ENCODE results near the gene SPPL2B. TPM values are rescaled to one million over a fixed set of nuclear protein-coding genes. Genes with fewer than 3 reads are reported as not detected.

The SPPL2B gene
- polyA plus RNA-seq, 1 donor from 2014 or later: 68.7 TPM

- TF ChIP-seq EZH2 (IDR thresholded peaks at IDR 0.05; ENCODE audit: borderline replicate concordance, insufficient read depth, low read length, poor library complexity, severe bottlenecking) (no peak), EP300 (conservative IDR thresholded peaks at IDR 0.05; ENCODE audit: poor library complexity, severe bottlenecking) (no peak), POLR2AphosphoS5 (IDR thresholded peaks at IDR 0.05) (no peak), MXI1 (conservative IDR thresholded peaks at IDR 0.05; ENCODE audit: poor library complexity, severe bottlenecking) (no peak), REST (IDR thresholded peaks at IDR 0.05; ENCODE audit: borderline replicate concordance) (no peak), RAD21 (conservative IDR thresholded peaks at IDR 0.05) (no peak), SMC3 (conservative IDR thresholded peaks at IDR 0.05; ENCODE audit: poor library complexity) (no peak), TAF1 (IDR thresholded peaks at IDR 0.05; ENCODE audit: low read depth) (no peak)
- TF ChIP-seq, protein P1, sequence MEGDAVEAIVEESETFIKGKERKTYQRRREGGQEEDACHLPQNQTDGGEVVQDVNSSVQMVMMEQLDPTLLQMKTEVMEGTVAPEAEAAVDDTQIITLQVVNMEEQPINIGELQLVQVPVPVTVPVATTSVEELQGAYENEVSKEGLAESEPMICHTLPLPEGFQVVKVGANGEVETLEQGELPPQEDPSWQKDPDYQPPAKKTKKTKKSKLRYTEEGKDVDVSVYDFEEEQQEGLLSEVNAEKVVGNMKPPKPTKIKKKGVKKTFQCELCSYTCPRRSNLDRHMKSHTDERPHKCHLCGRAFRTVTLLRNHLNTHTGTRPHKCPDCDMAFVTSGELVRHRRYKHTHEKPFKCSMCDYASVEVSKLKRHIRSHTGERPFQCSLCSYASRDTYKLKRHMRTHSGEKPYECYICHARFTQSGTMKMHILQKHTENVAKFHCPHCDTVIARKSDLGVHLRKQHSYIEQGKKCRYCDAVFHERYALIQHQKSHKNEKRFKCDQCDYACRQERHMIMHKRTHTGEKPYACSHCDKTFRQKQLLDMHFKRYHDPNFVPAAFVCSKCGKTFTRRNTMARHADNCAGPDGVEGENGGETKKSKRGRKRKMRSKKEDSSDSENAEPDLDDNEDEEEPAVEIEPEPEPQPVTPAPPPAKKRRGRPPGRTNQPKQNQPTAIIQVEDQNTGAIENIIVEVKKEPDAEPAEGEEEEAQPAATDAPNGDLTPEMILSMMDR (IDR thresholded peaks at IDR 0.05; ENCODE audit: poor library complexity, severe bottlenecking): no peak
- Histone ChIP-seq H3K9me3 (ENCODE audit: low read length) (no peaks in the 10 kb centered on the region), H3K4me3 (ENCODE audit: low read length) (no peak overlapping the region), H2AFZ (ENCODE audit: low read depth, low read length) (no peak overlapping the region), H3K9ac (ENCODE audit: low read length) (no peak overlapping the region), H3K4me2 (ENCODE audit: low read length) (no peak overlapping the region), H3K79me2 (replicated peaks; ENCODE audit: insufficient read depth, low read length) (no peaks in the 10 kb centered on the region), H3K9me2 (ENCODE audit: insufficient read depth, low read length) (no peaks in the 10 kb centered on the region), H3F3A (ENCODE audit: insufficient read depth, low read length, poor library complexity, severe bottlenecking) (no peaks in the 10 kb centered on the region), H3K27ac (ENCODE audit: low read length) (no peak overlapping the region), H3K27me3 (ENCODE audit: insufficient read depth, low read depth, low read length) (no peaks in the 10 kb centered on the region), H4K20me1 (ENCODE audit: insufficient read depth) (no peaks in the 10 kb centered on the region), H3K36me3 (ENCODE audit: insufficient read depth, low read length) (no peaks in the 10 kb centered on the region)
Observed at GRCh38 chr19:2372076-2372612, 43.7 kb downstream of the SPPL2B start.

DNA sequence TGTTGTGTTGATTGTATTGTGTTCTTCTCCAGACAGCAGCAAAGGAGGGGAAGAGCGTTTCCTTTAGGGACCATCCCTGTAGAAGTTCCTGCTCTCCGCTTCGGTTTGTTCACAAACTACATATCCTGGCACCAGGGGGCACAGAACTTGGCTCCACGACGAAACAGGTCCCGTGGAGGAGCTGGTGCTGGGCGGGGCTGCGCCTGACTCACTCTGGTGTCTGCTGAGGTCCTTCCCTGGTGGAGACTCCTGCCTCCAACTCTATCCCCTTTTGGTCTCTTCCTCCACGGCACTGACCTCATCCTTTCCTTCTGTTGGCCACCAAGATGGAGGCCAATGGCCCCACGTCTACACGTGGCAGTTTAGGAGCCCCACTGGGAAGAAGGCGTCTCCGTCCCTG, 46.3 kb downstream of the SPPL2B start:
- TF ChIP-seq POLR2AphosphoS5 (IDR thresholded peaks at IDR 0.05): no peak
- H2AFZ ChIP-seq (ENCODE audit: low read depth, low read length): no peak overlapping the region
- H4K20me1 ChIP-seq (ENCODE audit: insufficient read depth): no peaks in the 10 kb centered on the region
- no peak overlapping the region for H3K4me2 ChIP-seq (ENCODE audit: low read length)
- H3K36me3 ChIP-seq (ENCODE audit: insufficient read depth, low read length): no peaks in the 10 kb centered on the region
- H3K79me2 ChIP-seq (replicated peaks; ENCODE audit: insufficient read depth, low read length): no peaks in the 10 kb centered on the region
- no peak overlapping the region for H3K4me3 ChIP-seq (ENCODE audit: low read length)
- no peaks in the 10 kb centered on the region for H3F3A ChIP-seq (ENCODE audit: insufficient read depth, low read length, poor library complexity, severe bottlenecking)
- H3K9me3 ChIP-seq (ENCODE audit: low read length): no peaks in the 10 kb centered on the region
- H3K9me2 ChIP-seq (ENCODE audit: insufficient read depth, low read length): no peaks in the 10 kb centered on the region
- H3K27ac ChIP-seq (ENCODE audit: low read length): no peak overlapping the region
- H3K27me3 ChIP-seq (ENCODE audit: insufficient read depth, low read depth, low read length): no peaks in the 10 kb centered on the region
- no peak overlapping the region for H3K9ac ChIP-seq (ENCODE audit: low read length)
